ENCODE data around the gene DHRSX.

- TF ChIP-seq CTCF (IDR thresholded peaks at IDR 0.05; ENCODE audit: poor library complexity) (no peak), EZH2 (IDR thresholded peaks at IDR 0.05; ENCODE audit: borderline replicate concordance) (no peak)
Observed at GRCh38 chrX:2286731-2287130, 214.0 kb downstream of the DHRSX start.
